GM20000 (cell line): Measurements from ENCODE around the gene PPM1J.
"Not testable (repeated sequence)": the region's sequence is repeated elsewhere in the genome, so short reads cannot be mapped to it uniquely, and the experiment has no call there.

ENCODE experiments used
- DNase-seq: peaks from one replicate; pipeline ENCODE4 v3.0.0; 2012; ENCODE audit warnings: low spot score
- CTCF ChIP-seq: IDR thresholded peaks from 2 replicates; pipeline ENCODE4 v1.5.1; 2012; ENCODE audit warnings: mild to moderate bottlenecking, control low read depth; ENCODE audit errors: extremely low read depth, missing control alignments

The PPM1J gene

GRCh38 chr1:112727716-112728115, 12.6 kb upstream of the PPM1J start:
- DNase-seq = no peak
- no peak for TF ChIP-seq CTCF

- DNase-seq = not testable (repeated sequence)
Observed at GRCh38 chr1:112724240-112724639, 9.1 kb upstream of the PPM1J start.

GRCh38 chr1:112723511-112723839, 8.3 kb upstream of the PPM1J start:
- no peak for DNase-seq

GRCh38 chr1:112722601-112723510, 7.7 kb upstream of the PPM1J start:
- no peak for DNase-seq
- no peak for TF ChIP-seq CTCF

More at GRCh38 chr1:112723511-112723839, 8.3 kb upstream of the PPM1J start:
- no peak for TF ChIP-seq CTCF

- DNase-seq = no peak
- TF ChIP-seq CTCF = no peak
Observed at GRCh38 chr1:112721966-112722524, 6.9 kb upstream of the PPM1J start.

- not testable (repeated sequence) for DNase-seq
Observed at GRCh38 chr1:112721294-112721693, 6.2 kb upstream of the PPM1J start.

GRCh38 chr1:112720800-112721199, 5.7 kb upstream of the PPM1J start:
- TF ChIP-seq CTCF = no peak
- no peak for DNase-seq

GRCh38 chr1:112719706-112720105, 4.6 kb upstream of the PPM1J start:
- no peak for TF ChIP-seq CTCF
- DNase-seq = no peak
